GM23338 (cell line): ENCODE measurements around the gene ADIPOR2. TPM values are rescaled to one million over a fixed set of nuclear protein-coding genes. Genes with fewer than 3 reads are reported as not detected.

Experiments
- ATAC-seq: fragments of 200-7000 bp; cut with Tn5 transposase; 3 replicates; pipeline ENCODE4 v1.9.1; 2020
- DNase-seq: peaks from one replicate; pipeline ENCODE4 v3.0.0-alpha.2; 2015; ENCODE audit warnings: low spot score
- H2AFZ ChIP-seq: fragments of 200-600 bp; sonication (generic); 2 replicates; pipeline ENCODE4 v1.8.0; 2016; ENCODE audit warnings: antibody characterized with exemption, mild to moderate bottlenecking, moderate library complexity
- H3F3A ChIP-seq: fragments of 200-600 bp; sonication (generic); replicated peaks from 2 replicates; pipeline ENCODE4 v1.8.0; 2017; ENCODE audit warnings: antibody characterized with exemption, mixed run types, low read depth
- H3K27ac ChIP-seq: fragments of 200-600 bp; sonication (generic); 2 replicates; pipeline ENCODE4 v1.6.1; 2016; ENCODE audit warnings: low read depth
- H3K27me3 ChIP-seq: fragments of 200-600 bp; sonication (generic); 2 replicates; pipeline ENCODE4 v1.8.0; 2016; ENCODE audit warnings: mild to moderate bottlenecking, mixed run types, moderate library complexity; ENCODE audit not compliant: insufficient read depth
- H3K36me3 ChIP-seq: fragments of 200-600 bp; sonication (generic); 2 replicates; pipeline ENCODE4 v1.8.0; 2016; ENCODE audit warnings: mild to moderate bottlenecking; ENCODE audit not compliant: insufficient read depth
- H3K4me1 ChIP-seq: fragments of 200-600 bp; sonication (generic); 2 replicates; pipeline ENCODE4 v1.8.0; 2016; ENCODE audit warnings: mild to moderate bottlenecking, moderate library complexity; ENCODE audit not compliant: insufficient read depth
- H3K4me2 ChIP-seq: fragments of 200-600 bp; sonication (generic); 2 replicates; pipeline ENCODE4 v1.7.1; 2017; ENCODE audit warnings: mixed run types
- H3K4me3 ChIP-seq: fragments of 200-600 bp; sonication (generic); 2 replicates; pipeline ENCODE4 v1.6.1; 2016; ENCODE audit warnings: mixed run types
- H3K79me2 ChIP-seq: fragments of 200-600 bp; sonication (generic); replicated peaks from 2 replicates; pipeline ENCODE4 v1.8.0; 2017; ENCODE audit warnings: mild to moderate bottlenecking; ENCODE audit not compliant: insufficient read depth
- H3K9me2 ChIP-seq: fragments of 200-600 bp; sonication (generic); 2 replicates; pipeline ENCODE4 v1.8.0; 2017; ENCODE audit not compliant: insufficient read depth
- H4K20me1 ChIP-seq: fragments of 200-600 bp; sonication (generic); replicated peaks from 2 replicates; pipeline ENCODE4 v1.8.0; 2017; ENCODE audit warnings: mild to moderate bottlenecking; ENCODE audit not compliant: insufficient read depth
- H3K27ac Mint-ChIP-seq: 2 replicates; pipeline ENCODE4 v1.8.0; 2020; ENCODE audit warnings: inconsistent platforms, mild to moderate bottlenecking, moderate library complexity, mixed read lengths
- H3K27me3 Mint-ChIP-seq: 3 replicates; pipeline ENCODE4 v1.8.0; 2022; ENCODE audit warnings: low read depth, mild to moderate bottlenecking, moderate library complexity, mixed read lengths, inconsistent platforms; ENCODE audit not compliant: insufficient read depth, poor library complexity
- H3K36me3 Mint-ChIP-seq: 3 replicates; pipeline ENCODE4 v1.8.0; 2021; ENCODE audit warnings: low read depth, mild to moderate bottlenecking, inconsistent platforms, moderate library complexity, mixed read lengths
- H3K4me1 Mint-ChIP-seq: 3 replicates; pipeline ENCODE4 v1.8.0; 2020; ENCODE audit warnings: mild to moderate bottlenecking, inconsistent platforms, mixed read lengths
- H3K4me3 Mint-ChIP-seq: 3 replicates; pipeline ENCODE4 v1.8.0; 2021; ENCODE audit warnings: moderate library complexity, mild to moderate bottlenecking, inconsistent platforms, mixed read lengths
- H3K9me3 Mint-ChIP-seq: 3 replicates; pipeline ENCODE4 v1.8.0; 2020; ENCODE audit warnings: moderate library complexity, mild to moderate bottlenecking, inconsistent platforms, mixed read lengths
- CREB1 ChIP-seq: fragments of 250-450 bp; sonication (Bioruptor Pico); IDR thresholded peaks from 2 replicates; pipeline ENCODE4 v1.5.0; 2020; ENCODE audit warnings: low read depth, mild to moderate bottlenecking, moderate library complexity
- EZH2 ChIP-seq: fragments of 200-600 bp; sonication (generic); IDR thresholded peaks from one replicate; pipeline ENCODE4 v1.8.0; 2017; ENCODE audit warnings: antibody characterized with exemption, mild to moderate bottlenecking, low read depth; ENCODE audit not compliant: unreplicated experiment
- EZH2phosphoT487 ChIP-seq: fragments of 200-600 bp; sonication (generic); IDR thresholded peaks from one replicate; pipeline ENCODE4 v1.8.1; 2018; ENCODE audit warnings: antibody characterized with exemption; ENCODE audit not compliant: unreplicated experiment
- JUNB ChIP-seq: IDR thresholded peaks from one replicate; pipeline ENCODE4 v1.6.1; 2016; ENCODE audit warnings: antibody characterized with exemption; ENCODE audit not compliant: unreplicated experiment
- NANOG ChIP-seq: IDR thresholded peaks from 2 replicates; pipeline ENCODE4 v1.6.1; 2016; ENCODE audit warnings: antibody characterized with exemption, borderline replicate concordance
- POLR2AphosphoS5 ChIP-seq: IDR thresholded peaks from 2 replicates; pipeline ENCODE4 v1.6.1; 2016; ENCODE audit warnings: antibody characterized with exemption, low read depth
- REST ChIP-seq: IDR thresholded peaks from one replicate; pipeline ENCODE4 v1.6.1; 2018; ENCODE audit warnings: antibody characterized with exemption; ENCODE audit not compliant: unreplicated experiment
- STAT1 ChIP-seq: IDR thresholded peaks from one replicate; pipeline ENCODE4 v1.6.1; 2016; ENCODE audit warnings: antibody characterized with exemption; ENCODE audit not compliant: unreplicated experiment
- ZNF114 ChIP-seq: fragments of 250-450 bp; sonication (Bioruptor Pico); IDR thresholded peaks from 2 replicates; pipeline ENCODE4 v1.5.0; 2020; ENCODE audit warnings: mild to moderate bottlenecking, moderate library complexity
- ZNF331 ChIP-seq: fragments of 250-450 bp; sonication (Bioruptor Pico); IDR thresholded peaks from 2 replicates; pipeline ENCODE4 v1.5.0; 2020; ENCODE audit warnings: low read depth, mild to moderate bottlenecking, moderate library complexity
- polyA plus RNA-seq: library from polyadenylated mRNA; unstranded; fragments of >200 nt; fragmentation: Nextera tagmentation; extraction: Ambion mirVana; gene quantifications from 2 replicates; pipeline ENCODE4 v1.2.1, GENCODE V29; 2016
- total RNA-seq: library from RNA; depleted of rRNA; stranded (reverse); fragments of >200 nt; shearing (Covaris generic); gene quantifications from 2 replicates; pipeline ENCODE4 v1.2.3, GENCODE V29; 2014
- TF ChIP-seq, protein P1 (sequence below), 2 experiments: fragments of 200-600 bp in 1 of 2; sonication (generic) in 1 of 2; conservative IDR thresholded peaks; 2 replicates each; pipeline versions ENCODE4 v1.5.1 to v1.6.1; 2016 to 2017; ENCODE audit warnings: antibody characterized with exemption in 2 of 2, low read depth in 2 of 2, mild to moderate bottlenecking in 2 of 2, moderate library complexity in 1 of 2
- TF ChIP-seq, protein P2 (sequence below): fragments of 250-450 bp; sonication (Bioruptor Pico); IDR thresholded peaks from 2 replicates; pipeline ENCODE4 v1.5.0; 2020; ENCODE audit warnings: mild to moderate bottlenecking, moderate library complexity
- TF ChIP-seq, protein P3 (sequence below): IDR thresholded peaks from 2 replicates; pipeline ENCODE4 v1.6.1; 2016; ENCODE audit warnings: antibody characterized with exemption

ADIPOR2 gene
- total and polyA plus RNA-seq, 2 experiments from 2014 or later = 11.7 to 36.2 TPM

- peaks cover 15% of the 10 kb centered on the region for H3K27me3 Mint-ChIP-seq
- no peaks in the 10 kb centered on the region; the same call in 2 of the 3 replicates for H3K36me3 Mint-ChIP-seq
- H3K36me3 ChIP-seq = no peaks in the 10 kb centered on the region
- no peak for DNase-seq
- H3K9me2 ChIP-seq = no peaks in the 10 kb centered on the region
- no peak overlapping the region for H3K27ac ChIP-seq
- ATAC-seq = no peak
- H4K20me1 ChIP-seq = no peaks in the 10 kb centered on the region
- TF ChIP-seq, protein P1, sequence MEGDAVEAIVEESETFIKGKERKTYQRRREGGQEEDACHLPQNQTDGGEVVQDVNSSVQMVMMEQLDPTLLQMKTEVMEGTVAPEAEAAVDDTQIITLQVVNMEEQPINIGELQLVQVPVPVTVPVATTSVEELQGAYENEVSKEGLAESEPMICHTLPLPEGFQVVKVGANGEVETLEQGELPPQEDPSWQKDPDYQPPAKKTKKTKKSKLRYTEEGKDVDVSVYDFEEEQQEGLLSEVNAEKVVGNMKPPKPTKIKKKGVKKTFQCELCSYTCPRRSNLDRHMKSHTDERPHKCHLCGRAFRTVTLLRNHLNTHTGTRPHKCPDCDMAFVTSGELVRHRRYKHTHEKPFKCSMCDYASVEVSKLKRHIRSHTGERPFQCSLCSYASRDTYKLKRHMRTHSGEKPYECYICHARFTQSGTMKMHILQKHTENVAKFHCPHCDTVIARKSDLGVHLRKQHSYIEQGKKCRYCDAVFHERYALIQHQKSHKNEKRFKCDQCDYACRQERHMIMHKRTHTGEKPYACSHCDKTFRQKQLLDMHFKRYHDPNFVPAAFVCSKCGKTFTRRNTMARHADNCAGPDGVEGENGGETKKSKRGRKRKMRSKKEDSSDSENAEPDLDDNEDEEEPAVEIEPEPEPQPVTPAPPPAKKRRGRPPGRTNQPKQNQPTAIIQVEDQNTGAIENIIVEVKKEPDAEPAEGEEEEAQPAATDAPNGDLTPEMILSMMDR (conservative IDR thresholded peaks at IDR 0.05; ENCODE audit: low read depth in 2 of 2) = no peak
- TF ChIP-seq STAT1 = no peak
- no peak for TF ChIP-seq ZNF331 (CRISPR knock-in tag)
- TF ChIP-seq, protein P2, sequence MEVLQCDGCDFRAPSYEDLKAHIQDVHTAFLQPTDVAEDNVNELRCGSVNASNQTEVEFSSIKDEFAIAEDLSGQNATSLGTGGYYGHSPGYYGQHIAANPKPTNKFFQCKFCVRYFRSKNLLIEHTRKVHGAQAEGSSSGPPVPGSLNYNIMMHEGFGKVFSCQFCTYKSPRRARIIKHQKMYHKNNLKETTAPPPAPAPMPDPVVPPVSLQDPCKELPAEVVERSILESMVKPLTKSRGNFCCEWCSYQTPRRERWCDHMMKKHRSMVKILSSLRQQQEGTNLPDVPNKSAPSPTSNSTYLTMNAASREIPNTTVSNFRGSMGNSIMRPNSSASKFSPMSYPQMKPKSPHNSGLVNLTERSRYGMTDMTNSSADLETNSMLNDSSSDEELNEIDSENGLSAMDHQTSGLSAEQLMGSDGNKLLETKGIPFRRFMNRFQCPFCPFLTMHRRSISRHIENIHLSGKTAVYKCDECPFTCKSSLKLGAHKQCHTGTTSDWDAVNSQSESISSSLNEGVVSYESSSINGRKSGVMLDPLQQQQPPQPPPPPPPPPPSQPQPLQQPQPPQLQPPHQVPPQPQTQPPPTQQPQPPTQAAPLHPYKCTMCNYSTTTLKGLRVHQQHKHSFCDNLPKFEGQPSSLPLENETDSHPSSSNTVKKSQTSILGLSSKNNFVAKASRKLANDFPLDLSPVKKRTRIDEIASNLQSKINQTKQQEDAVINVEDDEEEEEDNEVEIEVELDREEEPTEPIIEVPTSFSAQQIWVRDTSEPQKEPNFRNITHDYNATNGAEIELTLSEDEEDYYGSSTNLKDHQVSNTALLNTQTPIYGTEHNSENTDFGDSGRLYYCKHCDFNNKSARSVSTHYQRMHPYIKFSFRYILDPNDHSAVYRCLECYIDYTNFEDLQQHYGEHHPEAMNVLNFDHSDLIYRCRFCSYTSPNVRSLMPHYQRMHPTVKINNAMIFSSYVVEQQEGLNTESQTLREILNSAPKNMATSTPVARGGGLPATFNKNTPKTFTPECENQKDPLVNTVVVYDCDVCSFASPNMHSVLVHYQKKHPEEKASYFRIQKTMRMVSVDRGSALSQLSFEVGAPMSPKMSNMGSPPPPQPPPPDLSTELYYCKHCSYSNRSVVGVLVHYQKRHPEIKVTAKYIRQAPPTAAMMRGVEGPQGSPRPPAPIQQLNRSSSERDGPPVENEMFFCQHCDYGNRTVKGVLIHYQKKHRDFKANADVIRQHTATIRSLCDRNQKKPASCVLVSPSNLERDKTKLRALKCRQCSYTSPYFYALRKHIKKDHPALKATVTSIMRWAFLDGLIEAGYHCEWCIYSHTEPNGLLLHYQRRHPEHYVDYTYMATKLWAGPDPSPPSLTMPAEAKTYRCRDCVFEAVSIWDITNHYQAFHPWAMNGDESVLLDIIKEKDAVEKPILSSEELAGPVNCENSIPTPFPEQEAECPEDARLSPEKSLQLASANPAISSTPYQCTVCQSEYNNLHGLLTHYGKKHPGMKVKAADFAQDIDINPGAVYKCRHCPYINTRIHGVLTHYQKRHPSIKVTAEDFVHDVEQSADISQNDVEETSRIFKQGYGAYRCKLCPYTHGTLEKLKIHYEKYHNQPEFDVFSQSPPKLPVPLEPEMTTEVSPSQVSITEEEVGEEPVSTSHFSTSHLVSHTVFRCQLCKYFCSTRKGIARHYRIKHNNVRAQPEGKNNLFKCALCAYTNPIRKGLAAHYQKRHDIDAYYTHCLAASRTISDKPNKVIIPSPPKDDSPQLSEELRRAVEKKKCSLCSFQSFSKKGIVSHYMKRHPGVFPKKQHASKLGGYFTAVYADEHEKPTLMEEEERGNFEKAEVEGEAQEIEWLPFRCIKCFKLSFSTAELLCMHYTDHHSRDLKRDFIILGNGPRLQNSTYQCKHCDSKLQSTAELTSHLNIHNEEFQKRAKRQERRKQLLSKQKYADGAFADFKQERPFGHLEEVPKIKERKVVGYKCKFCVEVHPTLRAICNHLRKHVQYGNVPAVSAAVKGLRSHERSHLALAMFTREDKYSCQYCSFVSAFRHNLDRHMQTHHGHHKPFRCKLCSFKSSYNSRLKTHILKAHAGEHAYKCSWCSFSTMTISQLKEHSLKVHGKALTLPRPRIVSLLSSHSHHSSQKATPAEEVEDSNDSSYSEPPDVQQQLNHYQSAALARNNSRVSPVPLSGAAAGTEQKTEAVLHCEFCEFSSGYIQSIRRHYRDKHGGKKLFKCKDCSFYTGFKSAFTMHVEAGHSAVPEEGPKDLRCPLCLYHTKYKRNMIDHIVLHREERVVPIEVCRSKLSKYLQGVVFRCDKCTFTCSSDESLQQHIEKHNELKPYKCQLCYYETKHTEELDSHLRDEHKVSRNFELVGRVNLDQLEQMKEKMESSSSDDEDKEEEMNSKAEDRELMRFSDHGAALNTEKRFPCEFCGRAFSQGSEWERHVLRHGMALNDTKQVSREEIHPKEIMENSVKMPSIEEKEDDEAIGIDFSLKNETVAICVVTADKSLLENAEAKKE = no peak
- no peak for TF ChIP-seq EZH2
- no peak for TF ChIP-seq REST
- no peak for TF ChIP-seq EZH2phosphoT487
- TF ChIP-seq, protein P3, sequence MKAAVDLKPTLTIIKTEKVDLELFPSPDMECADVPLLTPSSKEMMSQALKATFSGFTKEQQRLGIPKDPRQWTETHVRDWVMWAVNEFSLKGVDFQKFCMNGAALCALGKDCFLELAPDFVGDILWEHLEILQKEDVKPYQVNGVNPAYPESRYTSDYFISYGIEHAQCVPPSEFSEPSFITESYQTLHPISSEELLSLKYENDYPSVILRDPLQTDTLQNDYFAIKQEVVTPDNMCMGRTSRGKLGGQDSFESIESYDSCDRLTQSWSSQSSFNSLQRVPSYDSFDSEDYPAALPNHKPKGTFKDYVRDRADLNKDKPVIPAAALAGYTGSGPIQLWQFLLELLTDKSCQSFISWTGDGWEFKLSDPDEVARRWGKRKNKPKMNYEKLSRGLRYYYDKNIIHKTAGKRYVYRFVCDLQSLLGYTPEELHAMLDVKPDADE = no peak
- TF ChIP-seq NANOG = no peak
- no peak for TF ChIP-seq JUNB
- no peak for TF ChIP-seq ZNF114
- TF ChIP-seq CREB1 (CRISPR knock-in tag) = no peak
- TF ChIP-seq POLR2AphosphoS5 = no peak
- no peak overlapping the region for H3K27ac Mint-ChIP-seq
- H3K79me2 ChIP-seq = no peaks in the 10 kb centered on the region
- H2AFZ ChIP-seq = no peak overlapping the region
- no peak overlapping the region for H3K4me3 Mint-ChIP-seq
- H3F3A ChIP-seq = no peaks in the 10 kb centered on the region
- peaks cover 8% of the 10 kb centered on the region; the same call in 1 of the 2 replicates for H3K4me1 ChIP-seq
- no peak overlapping the region for H3K4me3 ChIP-seq
- peaks cover 5% of the 10 kb centered on the region for H3K27me3 ChIP-seq
- no peaks in the 10 kb centered on the region; the same call in 2 of the 3 replicates for H3K9me3 Mint-ChIP-seq
- peaks cover 8% of the 10 kb centered on the region for H3K4me1 Mint-ChIP-seq
- no peak overlapping the region for H3K4me2 ChIP-seq
Observed at GRCh38 chr12:1799882-1800400, 109.1 kb downstream of the ADIPOR2 start.
